Endometrial microvascular endothelial cells (primary cell): ENCODE measurements around the gene RPL38. TPM values are rescaled to one million over a fixed set of nuclear protein-coding genes. Genes with fewer than 3 reads are reported as not detected.

ENCODE experiments used
- in situ Hi-C: cut with HindIII; loops from 2 replicates; pipeline ENCODE4 v1.10.0; 2017; ENCODE audit warnings: low sequenced_read_pairs, low pct_unique_long_range_greater_than_20kb; ENCODE audit errors: inconsistent ontology term
- total RNA-seq: library from RNA; depleted of rRNA; stranded (reverse); fragments of >200 nt; gene quantifications from one replicate; pipeline ENCODE4 v1.2.3, GENCODE V29; 2015; ENCODE audit errors: inconsistent ontology term

RPL38 gene
- total RNA-seq, 1 donor from 2014 or later: 213 TPM

DNA sequence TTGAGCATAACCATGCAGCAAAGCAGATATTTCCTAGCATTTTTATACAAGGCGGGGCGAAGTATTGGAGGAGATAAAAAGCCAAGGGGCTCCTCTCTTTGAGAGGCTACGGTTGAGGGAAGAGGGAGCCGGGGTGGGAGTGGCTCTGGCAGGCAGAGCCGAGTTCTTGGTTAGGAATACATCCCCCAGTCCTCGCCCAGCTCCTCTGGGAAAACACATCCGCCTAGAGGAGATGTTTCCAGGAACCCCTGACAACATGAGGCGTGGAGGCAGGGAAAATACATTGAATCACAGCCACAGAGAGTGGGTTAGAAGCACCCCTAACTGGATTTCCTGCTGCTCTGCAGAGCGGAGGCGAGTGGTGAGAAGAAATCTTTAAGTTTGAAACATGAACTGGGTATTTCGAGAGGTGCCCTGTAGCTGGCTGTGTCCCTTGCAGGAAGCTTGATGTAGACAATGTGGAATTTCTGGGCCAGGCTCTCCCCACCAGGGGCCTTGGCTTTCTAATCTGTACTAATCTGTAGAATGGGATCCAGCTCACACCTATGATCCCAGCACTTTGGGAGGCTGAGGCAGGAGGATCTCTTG lies 37.2 kb downstream of the RPL38 start:
- in situ Hi-C loops: no loop called here

DNA sequence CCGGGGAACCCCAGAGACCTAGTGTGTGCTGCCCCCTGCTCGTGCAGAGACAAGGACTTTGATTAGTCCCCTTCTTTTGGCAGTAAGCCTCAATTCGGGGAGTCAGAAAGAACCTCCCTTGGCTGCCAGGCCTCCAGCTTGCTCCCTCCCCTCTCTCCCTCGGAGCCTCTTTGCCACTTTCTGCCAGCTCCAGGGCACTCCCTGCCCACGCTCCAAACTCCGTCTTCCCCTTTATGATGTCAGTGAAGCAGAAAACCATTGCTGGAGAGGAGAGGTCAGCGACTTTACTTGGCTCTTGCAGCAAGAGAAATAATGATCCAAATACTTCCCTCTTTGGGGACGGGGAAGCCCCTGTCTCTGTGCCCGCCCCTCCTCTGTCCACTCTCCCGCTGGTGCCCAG lies 38.0 kb downstream of the RPL38 start:
- in situ Hi-C loops: no loop called here

DNA sequence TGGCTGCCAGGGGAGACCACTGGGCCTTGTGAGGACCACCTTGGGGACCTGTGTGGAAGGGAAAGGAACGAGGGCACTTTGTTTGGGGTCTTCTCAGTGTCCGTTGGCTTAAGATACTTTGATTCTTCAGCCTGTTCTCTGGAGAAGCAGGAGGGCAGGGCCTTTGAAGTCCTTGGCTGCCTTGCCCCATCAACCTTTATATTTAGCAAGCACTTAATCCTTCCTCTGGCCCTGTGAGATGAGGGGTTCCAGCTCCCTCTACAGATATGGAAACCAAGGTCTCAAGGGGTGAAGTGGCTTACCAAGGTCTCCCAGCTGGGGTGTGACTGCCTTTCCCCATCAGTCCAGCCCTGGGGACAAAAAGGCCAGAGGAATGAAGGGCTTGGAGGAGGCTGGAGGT lies 38.4 kb downstream of the RPL38 start:
- in situ Hi-C loops: no loop called here

DNA sequence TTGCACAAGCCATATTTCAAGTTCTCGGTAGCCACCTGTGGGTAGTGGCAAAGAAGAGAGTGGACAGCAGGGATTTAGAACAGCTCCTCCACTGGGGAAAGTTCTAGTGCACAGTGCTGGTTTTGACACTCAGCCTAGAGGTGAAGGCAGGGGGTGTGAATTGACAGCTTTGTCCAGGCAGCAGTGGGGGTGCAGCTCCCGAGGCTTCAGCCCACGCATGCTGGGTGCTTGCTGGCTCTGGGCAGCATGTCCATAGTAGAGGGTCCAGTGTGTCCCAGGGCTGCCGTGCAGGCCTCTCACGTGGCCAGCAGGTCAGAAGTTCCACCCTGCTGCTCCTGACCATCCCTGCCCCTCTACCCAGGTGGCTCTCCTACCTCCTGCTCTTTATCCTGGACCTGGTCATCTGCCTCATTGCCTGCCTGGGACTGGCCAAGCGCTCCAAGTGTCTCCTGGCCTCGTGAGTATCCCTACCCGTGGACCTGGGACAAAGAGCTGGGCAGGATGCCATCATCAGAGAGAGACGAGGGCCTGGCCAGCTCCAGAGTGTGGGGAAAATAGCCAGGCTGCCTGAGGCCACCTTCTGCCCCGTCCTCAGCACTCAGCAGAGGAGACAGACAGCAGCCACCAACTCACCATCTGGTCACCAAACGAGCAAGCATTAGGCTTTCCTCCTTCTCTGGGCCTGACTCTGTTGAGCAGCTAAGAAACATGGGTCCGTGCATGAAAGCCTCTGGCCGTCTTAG lies 39.7 kb downstream of the RPL38 start:
- in situ Hi-C loops: no loop called here

DNA sequence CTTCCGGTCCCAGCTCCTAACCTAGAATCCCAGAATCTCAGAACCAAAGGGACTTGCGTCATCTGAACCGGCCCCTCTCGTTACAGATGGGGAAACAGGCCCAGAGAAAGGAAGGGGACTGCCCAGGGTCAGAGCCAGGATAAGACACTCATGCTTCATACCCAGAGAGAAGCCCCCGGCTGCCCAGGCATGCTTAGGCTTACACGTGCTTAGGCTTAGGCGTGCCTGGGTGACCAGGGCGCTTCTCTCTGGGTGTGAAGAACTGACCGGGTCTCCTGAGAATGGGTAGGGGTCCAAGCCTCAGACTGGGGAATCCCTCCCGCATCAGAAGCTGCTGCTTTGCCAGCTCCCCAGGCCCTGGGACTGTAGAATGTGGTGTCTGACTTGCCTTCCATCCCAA lies 40.6 kb downstream of the RPL38 start:
- in situ Hi-C loops: no loop called here

DNA sequence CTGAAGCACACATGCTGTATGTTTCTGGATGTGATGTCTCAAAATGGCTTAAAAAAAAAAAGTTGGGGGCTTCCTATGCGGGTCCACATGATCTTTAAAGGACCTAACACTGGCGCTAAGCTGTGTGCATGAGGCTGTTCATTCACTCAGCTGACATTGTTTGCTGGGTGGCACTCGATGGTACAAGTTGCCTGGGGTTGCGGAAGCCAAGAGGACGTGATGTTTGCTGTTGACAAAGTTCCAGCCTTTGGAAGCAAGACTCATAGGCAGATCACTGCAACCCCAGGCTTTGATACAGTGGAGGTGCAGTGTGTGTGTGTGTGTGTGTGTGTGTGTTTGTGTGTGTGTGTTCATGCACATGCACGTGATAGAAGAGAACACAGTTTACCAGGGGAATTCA lies 41.1 kb downstream of the RPL38 start:
- in situ Hi-C loops: no loop called here

DNA sequence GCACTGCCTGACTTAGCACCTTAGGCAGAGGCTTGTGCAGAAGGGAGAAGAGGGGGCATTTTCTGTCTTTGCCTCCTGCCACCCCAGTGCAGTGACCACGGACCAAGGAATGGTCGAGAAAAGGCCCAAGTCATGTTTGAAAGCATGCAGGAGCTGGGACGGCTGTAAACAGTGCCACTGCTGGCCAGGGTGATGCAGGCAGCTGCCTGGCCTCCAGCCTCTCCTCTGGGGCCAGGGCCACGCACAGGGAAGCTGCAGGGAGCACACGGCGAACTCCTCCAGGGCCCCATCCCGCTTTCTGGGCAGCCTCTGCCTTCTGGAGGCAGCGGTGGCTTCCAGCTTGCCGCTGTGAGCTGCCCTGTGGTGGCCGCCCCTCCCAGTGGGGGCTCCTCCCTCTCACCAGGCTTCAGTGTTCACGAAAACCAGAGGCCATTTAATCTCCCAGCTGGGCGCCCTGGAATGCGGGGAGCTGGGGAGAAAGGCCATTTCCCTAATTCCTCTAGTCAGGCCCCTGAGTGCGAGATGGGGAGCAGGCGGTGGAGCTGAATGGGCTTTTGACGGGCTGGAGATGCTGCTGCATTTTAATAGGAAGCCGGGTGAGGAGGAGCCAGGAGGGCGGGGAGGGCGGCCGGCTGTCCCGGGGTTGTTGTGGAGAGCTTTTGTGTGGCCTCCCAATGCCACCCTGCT lies 41.8 kb downstream of the RPL38 start:
- in situ Hi-C loops: no loop called here

DNA sequence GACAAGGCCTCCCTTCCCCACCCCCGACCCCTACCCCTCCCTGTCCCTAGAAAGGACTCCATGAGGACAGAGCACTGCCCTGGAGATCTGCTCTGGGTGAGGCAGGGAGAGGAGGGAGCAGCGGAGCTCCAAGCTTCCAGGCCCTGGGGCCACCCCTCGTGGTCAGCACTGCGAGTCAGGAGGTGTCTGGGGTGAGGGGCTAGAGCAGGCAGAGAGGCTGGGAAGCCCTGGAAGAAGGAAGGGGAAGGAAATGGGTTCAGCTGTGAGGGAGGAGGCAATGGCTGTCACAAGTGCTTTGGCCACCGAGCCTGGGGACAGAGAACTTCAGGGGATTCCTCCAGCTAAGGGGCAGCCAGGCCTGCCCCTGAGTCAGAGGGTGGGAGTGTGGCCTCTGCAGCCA lies 42.4 kb downstream of the RPL38 start:
- in situ Hi-C loops: no loop called here

DNA sequence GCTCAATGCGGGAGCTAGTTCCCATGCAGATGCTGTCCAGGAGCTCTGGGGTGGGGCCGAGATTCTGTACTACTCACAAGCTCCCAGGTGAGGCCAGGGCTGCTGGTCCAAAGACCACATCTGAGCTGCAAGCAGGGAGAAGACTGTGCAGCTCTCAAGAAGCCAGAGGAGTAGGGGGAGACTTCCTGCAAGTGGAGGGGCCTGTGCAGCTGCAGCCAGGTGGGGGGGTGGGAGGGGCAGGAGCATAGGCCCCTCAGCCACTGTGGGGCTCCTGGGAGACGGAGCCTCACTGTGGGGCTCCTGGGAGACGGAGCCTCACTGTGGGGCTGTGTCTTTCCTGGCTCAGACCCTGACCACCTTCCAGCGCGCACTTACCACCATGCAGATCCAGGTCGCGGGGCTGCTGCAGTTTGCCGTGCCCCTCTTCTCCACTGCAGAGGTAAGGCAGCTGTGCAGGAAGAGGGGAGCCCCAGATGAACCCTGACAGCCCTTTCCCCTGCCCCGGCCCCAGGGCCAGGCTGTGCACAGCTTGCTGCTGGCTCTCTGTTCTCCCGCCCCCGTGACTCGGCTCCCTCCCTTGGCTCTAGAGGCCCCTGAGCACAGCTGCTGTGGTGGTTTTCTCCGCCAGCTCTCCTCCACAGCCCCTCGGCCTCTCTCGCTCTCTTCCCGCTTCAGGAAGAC lies 46.3 kb downstream of the RPL38 start:
- in situ Hi-C loops: no loop called here

DNA sequence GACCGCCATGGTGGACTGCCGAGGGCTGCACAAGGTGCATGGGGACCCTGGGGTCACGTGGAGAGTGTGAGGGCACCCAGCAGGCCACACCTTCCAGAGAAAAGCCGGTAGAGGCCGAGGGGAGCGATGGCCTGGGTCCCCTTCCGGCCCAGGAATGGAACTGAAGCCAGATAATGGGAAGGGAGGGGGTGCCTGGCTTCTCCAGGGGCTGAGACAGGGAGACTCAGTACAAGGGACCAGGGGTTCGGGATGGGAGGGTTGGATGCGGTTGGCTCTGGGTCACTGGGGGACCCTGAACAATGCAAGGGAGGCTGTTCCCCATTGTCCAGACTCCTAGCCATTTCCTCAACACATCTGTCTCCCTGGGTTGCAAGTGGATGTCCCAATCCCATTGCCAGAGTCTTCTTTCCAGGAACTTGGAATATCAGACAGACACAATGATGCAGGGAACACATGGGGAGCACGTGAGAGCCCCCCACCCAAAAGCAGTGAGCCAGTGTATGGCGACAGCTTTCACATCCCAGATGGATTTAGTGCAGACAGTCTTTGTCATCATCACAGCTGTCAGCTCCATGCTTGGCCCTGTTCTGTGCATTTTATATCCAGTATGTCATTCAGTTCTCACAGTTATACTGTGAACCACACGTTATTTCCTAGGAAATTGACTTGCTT lies 47.0 kb downstream of the RPL38 start:
- in situ Hi-C loops: no loop called here

DNA sequence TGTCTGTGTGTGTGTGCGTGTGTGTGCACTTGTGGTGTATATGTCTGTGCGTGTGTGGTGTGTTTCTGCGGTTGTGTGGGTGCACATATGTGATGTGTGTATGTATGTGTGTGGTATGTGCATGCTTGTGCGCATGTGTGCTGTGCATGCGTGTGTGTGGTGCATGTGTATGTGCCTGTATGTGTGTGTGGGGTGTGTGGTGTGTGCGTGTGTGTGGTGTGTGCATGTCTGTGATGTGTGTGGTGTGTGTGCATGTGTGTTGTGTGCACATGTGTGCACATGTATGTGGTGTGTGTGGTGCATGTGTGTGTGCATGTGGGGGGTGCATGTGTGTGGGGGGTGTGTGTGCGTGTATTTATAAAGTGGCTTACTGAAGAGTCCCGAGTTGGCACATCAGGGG lies 47.6 kb downstream of the RPL38 start:
- in situ Hi-C loops: no loop called here

DNA sequence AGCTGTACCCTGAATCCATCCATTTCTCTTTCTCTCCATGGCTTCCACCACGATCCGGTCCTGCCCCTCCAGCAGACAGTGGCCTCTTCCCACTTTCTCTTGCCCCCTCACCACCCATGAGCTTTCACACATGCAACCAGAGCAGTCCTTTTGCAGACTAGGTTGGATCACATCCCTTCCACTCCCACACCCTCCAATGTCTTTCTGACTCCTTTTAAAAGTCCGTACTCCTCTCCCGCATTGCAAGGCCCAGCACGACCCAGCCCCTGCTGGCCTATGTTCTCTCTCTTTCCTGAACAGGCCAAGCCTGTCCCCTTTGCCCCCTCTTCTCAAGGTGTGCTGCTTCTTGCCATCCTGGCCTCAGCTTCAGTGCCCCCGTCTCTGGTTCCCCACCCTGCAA lies 48.1 kb downstream of the RPL38 start:
- in situ Hi-C loops: no loop called here

DNA sequence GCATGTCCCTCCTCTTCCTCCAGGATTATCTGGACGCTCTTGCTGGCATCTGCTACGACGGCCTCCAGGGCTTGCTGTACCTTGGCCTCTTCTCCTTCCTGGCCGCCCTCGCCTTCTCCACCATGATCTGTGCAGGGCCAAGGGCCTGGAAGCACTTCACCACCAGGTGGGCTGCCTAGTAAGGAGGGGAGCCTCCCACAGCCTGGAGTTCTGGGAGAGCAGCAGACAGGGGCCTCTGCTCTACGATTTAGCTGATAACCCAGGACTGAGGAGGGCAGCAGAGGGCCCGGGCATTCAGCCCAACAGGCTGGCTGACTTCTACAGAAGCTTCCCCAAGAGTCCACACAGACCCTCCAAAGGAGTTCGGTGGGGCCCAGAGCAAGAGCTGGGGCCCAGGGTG lies 48.7 kb downstream of the RPL38 start:
- in situ Hi-C loops: no loop called here

DNA sequence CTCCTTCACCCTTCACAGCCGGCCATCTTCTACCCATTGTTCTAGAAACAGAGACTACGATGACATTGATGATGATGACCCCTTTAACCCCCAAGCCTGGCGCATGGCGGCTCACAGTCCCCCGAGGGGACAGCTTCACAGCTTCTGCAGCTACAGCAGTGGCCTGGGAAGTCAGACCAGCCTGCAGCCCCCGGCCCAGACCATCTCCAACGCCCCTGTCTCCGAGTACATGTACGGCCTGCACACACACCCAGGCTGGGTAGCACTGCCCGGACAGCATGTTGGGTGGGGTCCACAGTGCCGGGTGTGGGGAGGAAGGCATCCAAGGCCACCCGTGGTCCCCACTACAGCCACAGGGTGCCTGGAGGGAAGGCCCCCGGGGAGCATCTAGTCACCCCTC lies 49.6 kb downstream of the RPL38 start:
- in situ Hi-C loops: no loop called here

DNA sequence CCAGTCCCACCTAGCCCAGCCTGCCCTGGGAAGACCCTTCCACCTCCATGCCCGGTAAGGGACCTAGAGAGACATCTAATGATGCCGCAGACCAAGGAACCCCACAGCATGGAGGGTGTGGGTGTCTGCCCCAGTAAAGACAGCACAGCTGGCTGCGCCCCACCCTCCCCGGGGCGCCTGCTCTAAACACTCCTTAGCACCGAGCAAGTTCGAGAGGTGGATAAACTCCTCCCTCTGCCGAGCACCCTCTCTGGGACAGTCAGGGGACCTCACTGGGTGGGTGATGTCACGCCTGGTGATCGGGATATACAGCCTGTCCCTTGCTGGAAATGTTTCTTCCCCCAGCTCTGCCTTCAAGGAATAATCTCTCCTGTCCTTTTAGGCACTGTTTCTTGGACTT lies 53.8 kb downstream of the RPL38 start:
- in situ Hi-C loops: no loop called here

DNA sequence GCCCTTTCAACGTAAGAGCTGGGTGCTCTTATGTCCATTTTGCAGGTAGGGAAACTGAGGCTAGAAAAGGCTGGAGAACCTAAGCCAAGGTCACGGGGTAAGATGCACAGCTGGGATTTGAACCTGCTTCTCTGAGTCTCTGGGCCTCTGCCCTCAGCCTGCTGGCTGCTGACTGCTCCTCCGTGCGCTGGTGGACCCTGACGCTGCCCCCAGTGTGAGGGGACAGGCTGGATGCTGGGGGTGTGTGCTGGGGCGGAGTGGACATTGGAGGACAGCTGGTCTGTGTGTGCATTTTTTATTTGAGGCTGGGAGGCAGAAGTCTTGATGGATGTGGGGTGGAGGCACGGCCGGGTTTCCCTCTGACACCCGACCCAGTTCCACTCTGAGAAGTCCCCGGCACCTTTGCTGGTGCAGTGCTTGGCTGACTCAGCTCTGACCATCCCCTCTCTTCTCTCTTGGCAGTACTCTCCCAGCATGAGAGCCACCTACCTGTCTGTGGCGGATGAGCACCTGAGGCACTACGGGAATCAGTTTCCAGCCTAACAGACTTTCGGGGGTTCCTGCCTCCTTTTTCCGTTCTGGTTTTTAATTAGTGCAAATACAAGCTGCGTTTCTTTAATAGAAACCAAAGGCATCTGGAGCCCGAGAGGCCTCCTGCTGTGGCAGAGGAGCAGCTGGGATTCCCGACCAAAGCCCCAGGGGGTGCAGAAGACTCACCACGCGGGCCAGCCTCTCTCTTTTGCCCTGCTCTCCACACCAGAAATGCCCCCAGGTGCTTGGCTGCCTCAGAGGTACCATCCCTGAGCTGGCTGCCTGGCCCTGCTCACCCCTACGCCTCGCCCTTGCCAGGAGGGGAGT lies 56.4 kb downstream of the RPL38 start:
- in situ Hi-C loops: no loop called here
